NCI-H345 (cell line): ENCODE results near the gene ADGRD2.

Experiments
- DNase-seq: peaks from one replicate; lab custom pipeline; 2025; lab: John Stamatoyannopoulos, UW

The ADGRD2 gene

DNA sequence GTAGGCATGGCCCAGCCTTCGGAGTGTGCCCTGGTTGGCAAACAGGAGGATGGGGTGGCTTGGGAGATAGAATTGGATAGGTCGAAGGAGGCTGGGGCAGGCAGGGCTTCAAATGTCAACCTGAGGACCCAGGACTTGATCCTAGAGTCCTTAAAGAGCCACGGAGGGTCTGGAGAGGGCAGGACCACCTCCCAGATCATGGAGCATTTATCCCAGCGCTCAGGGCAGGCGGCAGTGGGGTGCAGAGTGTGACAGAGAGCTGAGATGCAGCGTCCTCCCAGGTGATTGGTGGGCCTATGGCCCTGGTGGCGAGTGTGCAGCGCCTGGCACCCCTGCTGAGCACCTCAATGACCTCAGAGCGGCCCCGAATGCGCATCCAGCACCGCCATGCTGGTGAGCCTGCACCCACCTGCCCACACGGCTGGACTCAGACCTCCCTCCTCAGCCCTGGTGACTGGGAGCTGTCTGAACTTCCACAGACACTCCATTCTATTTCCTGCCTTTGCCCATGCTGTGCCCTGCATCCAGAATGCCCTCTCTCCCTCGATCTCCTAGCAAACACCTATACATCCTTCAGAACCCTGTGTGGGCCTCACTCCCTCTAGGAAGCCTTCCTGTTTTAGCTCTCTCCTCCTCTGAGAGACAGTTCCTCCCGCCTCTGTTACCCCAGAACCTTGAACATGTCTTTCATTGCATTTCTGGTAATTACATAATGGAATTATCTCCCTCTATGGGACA lies 6.3 kb downstream of the ADGRD2 start:
- no peak for DNase-seq

DNA sequence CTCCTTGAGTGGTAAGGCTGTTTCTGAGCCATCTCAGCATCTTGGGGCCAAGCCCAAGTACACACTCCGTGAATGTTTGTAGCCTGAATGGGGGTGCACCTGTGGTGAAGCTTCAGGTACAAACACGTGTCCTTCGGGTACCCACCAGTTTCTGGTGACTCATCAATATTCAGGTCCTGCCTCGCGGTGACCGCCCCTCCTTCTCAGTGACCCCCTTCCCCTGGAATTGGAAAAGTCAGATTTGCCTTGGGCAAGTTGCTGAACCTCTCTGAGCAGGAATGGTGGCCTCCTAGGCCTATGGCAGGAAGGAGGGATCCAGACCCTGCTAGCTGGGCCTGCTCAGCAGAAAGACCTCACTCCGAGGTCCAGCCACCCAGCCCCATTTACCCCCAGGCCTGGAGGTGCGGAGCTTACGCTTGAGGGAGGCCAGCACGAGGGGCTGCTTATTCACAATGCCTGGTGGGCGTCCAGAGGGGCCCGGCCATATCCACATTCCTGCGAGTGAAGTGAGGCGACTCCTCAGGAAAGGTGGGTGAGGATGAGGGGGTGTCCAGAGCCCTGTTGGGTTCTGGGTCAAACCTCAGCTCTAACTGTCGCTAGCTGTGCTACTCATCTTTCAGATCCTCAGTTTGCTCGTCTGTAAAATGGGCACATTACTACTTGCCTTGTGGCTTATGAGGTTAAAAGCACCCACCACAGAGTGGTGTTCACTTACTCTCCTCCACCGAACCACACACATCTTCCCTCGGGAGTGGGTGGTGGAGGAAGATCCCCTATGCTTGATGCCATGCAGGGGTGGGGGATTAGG lies 7.0 kb downstream of the ADGRD2 start:
- DNase-seq, result no peak

DNA sequence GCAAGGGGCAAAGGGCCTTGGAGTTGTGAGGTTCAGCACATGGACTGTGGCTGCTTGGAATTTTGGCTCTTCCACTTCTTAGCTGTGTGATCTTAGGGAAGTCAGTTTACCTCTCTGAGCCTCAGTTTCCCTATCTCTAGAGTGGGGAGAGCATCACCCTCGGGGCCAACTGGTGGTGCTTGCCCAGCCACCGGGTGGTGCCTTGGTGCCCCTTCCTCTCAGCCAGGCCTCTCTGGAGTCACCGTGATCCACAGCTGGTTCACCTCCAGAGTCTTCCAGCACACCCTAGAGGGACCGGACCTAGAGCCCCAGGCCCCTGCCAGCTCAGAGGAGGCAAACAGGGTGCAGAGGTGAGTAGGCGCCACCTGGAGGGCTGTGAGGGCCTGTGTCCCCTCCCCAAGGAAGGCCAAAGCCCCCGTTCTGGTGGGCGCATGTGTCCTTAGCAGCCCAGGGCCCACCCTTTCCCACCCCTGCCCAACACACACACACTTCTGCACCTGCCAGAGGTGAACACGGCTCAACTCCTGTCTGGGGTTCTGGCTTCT lies 7.7 kb downstream of the ADGRD2 start:
- no peak for DNase-seq

DNA sequence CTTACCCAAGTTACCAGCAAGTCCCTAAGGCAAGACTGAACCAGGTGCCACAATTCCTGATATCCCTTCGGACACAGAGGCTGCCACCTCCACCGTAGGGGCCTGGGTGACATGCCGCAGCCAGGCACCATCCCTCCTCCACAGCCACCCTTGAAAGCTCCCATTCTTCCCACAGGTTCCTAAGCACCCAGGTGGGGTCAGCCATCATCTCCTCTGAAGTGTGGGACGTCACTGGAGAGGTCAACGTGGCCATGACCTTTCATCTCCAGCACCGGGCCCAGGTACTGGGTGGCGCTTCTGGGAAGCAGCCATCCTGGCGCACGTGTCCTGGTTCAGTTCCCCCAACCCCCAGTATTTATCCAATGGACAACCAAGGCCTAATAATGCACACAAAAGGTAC lies 8.2 kb downstream of the ADGRD2 start:
- DNase-seq, result no peak

DNA sequence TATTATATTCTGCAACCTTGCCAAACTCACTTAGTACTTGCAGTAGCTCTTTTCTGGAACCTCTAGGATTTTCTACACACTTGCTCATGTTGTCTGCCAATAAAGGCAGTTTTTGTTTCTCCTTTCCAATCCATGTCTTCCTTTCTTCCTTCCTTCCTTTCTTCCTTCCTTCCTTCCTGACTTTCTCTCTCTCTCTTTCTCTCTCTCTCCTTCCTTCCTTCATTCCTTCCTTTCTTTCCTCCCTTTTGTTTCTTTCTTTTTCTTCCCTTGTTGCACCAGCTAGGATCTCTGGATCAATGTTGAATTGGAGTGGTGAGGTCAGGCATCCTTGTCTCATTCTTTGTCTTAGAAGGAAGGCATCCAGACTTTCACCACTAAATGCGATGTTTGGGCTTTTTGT lies 12.5 kb downstream of the ADGRD2 start:
- no peak for DNase-seq

DNA sequence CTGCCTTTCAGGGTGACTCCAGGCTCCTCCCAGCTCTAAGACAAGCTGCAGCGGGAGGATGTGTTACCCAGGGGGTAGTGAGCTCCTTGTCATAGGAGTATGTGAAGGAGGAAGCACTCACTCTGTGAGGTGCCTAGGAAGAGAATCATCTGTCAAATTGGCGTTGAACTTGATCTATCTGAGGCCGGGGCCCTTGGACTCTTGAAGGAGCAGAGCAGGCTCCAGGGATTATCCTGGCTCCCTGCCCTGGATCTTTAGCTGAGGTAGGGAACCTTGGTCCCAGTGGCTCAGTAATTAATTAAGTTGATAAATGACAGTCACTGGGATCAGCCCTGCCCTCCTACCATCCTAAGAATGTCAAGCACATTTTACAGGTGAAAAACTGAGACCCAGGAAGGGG lies 15.5 kb downstream of the ADGRD2 start:
- DNase-seq, result no peak

DNA sequence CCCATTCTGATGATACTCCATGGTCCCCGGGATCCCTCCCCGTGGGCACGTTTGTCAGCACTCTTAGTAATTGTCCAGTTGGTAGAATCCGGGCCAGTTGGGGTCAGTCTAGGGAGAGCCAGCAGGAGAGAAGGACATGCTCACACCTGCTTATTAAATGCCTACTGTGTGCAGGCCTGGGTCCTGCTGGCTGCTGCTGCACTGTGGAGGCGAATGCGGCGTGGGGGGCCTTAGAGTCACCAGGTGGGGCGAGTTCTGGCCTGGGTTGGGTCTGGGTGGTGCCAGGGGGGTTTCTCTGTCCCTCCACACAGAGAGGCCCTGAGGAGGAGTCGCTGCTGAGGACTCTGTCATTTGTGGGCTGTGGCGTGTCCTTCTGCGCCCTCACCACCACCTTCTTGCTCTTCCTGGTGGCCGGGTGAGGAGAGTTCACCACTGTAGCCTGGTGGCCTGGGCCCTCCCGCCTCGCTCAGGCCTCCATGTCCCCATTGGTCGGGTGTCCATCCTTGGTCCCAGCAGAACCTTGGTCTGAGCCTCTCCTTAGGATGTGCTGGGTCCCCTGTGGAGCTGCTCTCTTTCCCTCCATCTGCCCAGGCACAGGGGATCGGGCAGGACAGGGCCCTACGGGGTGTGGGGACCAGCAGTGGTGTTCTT lies 17.3 kb downstream of the ADGRD2 start:
- no peak for DNase-seq

DNA sequence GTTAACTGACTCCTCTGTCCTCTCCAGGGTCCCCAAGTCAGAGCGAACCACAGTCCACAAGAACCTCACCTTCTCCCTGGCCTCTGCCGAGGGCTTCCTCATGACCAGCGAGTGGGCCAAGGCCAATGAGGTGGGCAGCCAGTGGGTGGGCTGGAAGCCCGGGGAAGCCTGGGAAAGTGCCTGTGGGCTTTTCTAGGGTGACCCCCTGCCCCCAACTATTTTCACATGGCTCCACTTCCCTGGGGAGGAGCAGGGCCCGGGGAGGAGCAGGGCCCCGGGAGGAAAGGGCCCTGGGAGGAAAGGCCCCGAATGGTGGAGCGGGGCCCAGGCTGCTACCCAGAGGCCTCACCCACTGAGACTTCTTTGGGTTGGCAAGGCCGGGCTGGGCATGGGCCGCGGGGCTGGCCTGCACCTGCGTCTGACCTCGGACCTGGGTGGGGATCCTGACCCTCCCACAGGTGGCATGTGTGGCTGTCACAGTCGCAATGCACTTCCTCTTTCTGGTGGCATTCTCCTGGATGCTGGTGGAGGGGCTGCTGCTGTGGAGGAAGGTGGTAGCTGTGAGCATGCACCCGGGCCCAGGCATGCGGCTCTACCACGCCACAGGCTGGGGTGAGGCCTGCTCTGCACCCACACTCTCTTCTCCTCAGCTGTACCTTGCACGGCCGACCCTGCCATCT lies 17.9 kb downstream of the ADGRD2 start:
- no peak for DNase-seq

DNA sequence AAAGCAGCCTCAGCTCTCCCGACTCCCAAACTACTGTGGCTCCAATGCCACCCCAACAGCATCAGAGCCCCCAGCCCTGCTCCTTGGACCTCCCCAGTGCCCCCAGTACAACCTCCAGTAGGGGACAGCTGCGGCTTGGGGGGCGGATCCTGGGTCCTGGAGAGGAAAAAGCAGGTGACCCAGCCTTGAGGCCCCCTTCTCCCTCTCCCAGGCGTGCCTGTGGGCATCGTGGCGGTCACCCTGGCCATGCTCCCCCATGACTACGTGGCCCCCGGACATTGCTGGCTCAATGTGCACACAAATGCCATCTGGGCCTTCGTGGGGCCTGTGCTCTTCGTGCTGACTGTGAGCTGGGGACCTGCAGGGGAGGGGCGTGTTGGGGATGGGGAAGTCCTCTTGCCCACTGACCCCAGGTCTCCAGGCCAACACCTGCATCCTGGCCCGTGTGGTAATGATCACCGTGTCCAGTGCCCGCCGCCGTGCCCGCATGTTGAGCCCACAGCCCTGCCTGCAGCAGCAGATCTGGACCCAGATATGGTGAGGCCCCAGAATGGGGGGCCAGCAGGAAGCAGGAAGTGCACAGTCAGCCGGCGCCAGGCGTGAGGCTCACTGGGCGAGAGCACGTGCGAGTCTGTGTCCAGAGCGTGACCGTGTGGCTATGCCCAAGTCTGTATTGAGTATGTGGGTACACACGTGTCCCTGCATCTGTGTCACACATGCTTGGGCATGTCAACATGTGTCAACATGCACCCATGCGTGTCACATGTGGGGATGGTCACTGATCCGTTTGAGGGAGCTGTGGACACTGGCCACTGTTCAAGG lies 19.0 kb downstream of the ADGRD2 start:
- no peak for DNase-seq

DNA sequence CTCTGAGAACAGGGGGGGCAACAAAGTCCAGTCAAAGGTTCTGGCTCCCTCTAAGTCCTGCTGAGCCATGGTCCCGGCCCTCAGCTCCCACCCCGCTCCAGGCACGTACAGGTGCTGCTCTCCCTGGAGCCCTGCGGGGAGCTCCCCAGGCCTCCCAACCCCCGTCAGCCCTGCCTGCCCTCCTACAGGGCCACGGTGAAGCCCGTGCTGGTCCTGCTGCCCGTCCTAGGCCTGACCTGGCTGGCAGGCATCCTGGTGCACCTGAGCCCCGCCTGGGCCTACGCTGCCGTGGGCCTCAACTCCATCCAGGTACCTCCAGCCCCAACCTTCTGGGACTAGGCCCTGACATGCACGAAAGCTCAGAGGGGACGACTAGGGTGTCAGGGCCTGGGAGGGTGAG lies 20.1 kb downstream of the ADGRD2 start:
- no peak for DNase-seq

DNA sequence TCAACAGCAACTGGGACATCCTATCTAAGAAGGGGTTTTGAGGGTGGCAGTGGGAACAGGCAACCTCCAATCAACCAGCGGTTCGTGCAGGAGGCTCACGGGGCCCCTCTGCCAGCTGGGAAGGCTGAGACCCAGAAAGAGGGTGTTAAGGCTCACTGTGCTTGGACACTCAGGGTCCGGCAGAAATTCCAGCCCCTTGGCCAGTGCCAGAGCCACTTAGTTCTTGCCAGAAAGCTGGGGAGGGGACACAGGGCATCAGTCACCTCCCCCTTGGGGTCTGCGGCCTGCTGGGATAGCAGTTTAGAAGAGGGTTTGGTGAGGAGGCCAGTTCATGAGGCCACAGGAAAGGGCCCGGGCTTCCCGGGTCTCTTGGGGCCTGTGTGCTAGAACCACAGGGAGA lies 20.5 kb downstream of the ADGRD2 start:
- no peak for DNase-seq

DNA sequence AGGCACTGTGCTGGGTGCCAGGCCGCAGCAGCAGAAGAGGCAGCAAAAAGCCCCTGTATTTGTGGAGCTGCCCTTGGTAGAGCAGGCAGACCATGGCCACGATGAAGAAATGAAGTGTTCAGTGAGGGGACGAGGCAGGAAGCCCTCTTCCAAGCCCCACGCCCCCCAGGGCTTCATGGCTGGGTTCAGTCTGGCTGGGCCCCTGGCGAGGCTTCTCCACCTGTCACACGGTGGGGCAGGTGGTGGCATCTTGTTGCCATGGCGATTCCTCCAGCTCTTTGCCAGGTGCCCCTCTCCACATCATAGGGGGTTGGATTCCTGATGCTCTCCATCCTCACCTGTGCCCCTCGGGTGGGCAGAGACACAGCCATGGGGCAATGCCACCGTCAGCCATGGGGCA lies 21.5 kb downstream of the ADGRD2 start:
- DNase-seq, result no peak

DNA sequence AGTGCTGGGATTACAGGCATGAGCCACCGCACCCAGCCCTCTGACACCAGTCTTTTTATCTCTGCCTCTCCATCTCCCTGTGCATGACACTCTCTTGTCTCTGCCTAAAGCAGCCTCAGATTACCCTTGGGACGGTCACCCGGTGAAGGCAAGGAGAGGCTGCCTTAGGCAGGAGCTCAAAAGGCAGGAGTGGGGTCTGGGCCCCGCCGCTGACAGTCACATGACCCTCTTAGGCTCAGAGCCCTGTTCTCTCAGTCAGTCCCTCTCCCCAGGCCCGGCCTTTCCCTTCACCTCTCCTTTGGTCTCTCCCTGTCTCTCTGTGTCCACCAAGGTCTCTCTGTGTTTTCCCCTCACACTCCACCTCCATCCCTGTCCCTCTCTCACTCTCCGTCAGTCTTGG lies 22.5 kb downstream of the ADGRD2 start:
- no peak for DNase-seq

DNA sequence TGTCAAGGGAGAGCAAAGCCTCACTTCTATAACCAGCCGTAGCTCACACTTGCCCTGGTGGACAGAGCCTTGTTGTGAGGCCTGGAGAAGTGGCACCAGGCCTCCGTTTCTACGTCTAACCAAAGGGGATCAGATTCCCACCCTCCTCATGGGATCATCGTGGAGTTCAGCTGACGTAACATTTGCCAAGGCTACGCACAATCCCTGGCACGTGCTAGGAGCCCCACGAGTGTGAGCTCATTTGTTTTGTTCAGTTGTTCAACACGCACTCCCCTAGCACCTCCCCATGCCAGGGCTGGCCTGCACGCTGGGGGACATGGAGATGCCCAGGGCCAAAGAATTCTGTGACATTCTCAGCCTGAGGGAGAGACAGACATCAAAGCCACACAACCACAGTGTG lies 23.1 kb downstream of the ADGRD2 start:
- DNase-seq, result no peak

DNA sequence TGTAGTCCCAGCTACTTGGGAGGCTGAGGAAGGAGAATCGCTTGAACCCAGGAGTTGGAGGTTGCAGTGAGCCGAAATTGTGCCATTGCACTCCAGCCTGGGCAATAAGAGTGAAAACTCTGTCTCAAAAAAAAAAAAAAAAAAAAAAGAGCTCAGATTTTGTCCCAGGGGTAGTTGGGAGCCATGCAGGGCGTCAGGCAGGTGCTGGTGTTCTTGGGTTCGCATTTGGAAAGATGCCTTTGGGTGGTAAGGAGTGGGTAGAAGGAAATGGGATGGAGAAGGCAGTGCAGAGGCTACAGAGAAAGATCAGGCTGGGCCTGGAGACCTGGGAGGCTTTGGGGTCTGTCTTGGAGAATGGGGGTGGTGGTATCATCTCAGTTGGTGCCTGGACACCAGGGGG lies 23.9 kb downstream of the ADGRD2 start:
- no peak for DNase-seq

DNA sequence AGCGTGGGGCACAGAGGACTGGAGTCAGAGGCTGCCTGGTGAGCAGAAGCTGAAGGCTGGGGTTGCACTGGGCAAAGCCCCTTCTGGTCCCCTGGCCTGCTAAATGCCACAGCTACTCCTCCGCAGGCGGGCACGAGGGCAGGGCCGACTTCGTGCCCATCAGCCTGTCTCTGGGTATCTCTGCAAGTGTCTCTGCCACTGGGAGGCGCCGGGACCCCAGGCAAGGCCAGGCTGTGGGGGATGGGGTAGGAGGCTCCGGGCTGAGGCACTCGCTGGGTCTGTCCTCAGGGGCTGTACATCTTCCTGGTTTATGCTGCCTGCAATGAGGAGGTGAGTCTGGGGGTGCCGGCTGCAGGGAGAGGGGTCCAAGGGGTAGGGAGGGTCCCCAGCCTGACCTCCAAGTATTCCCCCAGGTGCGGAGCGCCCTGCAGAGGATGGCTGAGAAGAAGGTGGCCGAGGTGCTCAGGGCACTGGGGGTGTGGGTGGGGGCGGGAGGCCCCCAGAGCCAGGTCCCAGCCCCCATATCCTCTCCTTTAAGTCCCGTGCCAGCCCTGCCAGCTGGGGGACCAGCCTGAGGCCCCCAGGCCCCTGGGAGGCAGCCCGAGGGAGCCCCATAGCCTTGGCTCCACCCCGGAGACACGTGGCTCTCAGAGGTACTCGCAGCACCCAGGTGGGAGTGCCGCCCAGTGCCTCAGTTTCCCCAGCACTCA lies 25.1 kb downstream of the ADGRD2 start:
- DNase-seq, result no peak

DNA sequence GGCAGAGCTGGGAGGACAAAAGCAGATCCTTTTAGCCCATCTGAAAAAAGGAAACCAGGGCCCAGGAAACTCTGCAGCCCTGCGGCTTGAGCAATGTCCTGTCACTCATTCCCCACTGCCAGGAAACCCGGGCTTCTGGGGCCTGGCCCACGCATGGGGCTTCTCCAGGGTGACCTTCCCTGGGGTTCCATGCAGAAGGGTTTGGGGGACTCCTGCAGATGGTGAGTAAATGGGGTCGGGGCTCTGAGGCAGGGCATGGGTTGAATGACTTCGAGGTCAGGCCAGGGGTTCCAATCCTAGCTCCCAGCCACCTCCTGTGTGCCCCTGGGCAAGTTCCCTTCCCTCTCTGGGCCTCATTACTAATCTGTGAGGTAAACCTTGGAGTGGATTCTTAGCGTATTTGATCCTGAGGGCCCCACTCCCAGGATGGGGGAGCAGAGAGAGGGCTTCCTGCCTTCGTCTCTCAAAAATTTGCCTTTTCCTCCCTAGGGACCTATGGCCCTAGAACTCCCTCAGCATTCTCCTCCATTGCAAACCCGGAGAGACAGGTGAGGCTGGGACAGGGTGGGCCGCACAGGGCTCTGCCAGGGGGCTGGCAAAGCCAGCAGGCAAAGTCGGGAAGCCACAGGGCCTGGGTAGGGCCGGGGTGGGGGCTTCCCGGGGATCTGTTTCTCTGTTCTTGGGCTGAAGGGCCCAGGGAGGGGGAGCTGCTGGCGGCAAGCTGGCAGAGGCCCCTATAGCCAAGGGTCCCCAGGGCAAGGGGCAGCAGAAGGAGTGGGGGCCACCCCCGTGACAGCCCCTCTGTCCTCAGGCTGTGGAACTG lies 25.8 kb downstream of the ADGRD2 start:
- DNase-seq, result no peak

DNA sequence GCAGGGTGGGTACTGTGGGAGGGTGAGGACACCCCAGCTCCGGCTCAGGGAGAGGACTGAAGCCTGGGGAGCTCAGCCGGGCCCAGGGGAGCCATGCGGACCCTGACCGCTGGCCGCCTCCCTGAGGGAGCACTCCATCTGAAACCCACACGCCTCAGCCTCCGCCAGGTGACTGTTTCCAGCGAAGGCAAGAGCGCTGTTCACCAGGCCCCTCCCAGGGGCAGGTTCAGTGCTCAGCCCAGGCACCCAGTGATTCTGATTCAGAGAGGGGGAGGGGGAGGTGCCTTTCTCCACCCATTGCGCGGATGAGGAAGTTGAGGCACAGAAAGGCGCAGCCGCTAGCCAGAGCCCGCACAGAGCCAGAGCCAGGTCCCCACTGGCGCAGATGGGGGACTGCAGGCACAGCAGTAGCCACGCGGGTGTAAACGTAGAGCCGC lies 27.0 kb downstream of the ADGRD2 start:
- DNase-seq, result peak; percentile 31

DNA sequence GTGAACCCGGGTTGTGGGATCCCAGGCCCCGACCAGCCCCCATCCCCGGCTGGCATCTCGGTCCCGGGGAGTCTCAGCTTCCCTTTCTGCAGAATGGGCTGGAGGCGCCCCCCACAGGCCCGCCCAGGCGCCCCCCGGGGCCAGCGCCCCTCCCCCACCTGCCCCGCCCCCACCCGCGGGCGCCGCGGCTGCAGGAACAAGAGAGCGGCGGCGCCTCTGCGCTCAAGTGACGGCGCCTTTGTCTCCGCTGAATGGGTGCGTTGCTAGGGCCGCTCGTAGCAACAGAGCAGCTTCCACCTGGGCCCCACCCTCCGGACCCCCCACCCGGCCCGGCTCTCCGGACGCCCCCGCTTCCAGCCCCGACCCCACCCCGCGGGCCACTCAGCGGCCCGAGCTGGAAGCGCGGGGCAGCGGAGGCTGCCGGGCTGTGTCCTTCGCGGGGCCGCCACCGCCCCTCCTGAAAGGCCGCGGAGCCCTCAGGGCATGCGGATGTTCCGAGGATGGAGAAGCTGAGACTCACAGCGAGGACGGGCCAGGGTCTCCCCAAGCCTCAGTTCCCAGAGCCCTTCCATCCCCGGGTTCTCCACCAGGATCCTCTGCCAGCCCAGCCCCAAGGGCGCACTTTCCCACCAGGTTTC lies 27.5 kb downstream of the ADGRD2 start:
- DNase-seq, result peak; percentile 72
